HG03060 (cell line): ENCODE results near the gene ARFGAP2.

ENCODE experiments used
- ATAC-seq: cut with Tn5 transposase; IDR thresholded peaks from one replicate; pipeline ENCODE4 v1.9.1; 2021; ENCODE audit warnings: low read depth, moderate number of reproducible peaks; ENCODE audit not compliant: unreplicated experiment

The ARFGAP2 gene

DNA sequence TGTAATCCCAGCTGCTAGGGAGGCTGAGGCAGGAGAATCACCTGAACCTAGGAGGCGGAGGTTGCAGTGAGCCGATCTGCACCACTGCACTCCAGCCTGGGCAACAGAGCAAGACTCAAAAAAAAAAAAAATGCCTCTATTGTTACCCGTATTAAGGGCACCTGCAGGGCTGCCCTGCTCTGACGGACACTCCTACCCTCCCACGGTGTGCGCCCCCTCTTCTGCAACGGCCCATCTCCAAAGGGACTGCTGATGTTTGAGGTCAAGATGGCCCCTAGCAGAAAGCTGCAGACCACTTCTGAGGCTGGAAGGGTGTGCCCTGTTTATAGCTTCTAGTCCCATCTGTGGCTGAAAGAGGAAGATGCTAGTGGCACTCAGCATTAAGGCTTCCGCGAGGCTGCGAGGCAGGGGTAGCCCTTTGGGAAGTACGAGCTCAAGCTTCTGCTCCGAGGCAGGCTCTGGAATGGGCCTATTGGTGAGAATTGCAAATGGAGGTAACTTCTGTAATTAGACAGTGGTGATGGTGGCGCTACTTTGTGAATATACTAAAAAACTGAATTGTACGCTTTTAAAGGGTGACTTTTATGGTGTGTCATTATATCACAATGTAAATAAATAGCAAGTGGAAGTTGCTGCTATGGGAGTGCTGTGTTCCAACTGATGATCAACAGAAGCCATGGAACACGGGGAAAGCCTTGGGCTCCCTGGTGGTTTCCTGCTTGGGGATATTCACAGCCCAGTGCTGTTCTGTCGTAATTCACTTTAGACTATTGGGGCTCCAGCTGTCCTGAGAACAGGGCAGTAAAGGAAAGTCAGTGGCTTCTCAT lies 24.3 kb downstream of the ARFGAP2 start:
- no peak for ATAC-seq

- ATAC-seq = no peak
Measured at GRCh38 chr11:47149782-47150181, 26.9 kb downstream of the ARFGAP2 start.

- ATAC-seq = no peak
Measured at GRCh38 chr11:47148903-47149531, 27.7 kb downstream of the ARFGAP2 start.

DNA sequence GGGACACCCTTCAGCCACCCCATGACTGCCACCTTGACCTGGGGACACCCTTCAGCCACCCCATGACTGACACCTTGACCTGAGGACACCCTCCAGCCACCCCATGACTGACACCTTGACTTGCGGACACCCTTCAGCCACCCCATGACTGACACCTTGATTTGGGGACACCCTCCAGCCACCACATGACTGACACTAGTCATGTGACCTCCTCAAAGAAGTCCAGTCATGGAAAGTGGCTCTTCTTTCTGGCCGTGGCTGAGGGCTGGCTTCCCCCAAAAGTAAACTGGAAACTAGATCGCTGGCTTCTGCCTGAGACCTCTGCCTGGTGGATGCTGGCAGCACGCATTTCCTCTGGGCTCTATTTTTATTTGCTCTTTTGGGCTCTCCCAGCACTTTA lies 28.4 kb downstream of the ARFGAP2 start:
- ATAC-seq = no peak

GRCh38 chr11:47147681-47148080 lies 29.0 kb downstream of the ARFGAP2 start:
- no peak for ATAC-seq

DNA sequence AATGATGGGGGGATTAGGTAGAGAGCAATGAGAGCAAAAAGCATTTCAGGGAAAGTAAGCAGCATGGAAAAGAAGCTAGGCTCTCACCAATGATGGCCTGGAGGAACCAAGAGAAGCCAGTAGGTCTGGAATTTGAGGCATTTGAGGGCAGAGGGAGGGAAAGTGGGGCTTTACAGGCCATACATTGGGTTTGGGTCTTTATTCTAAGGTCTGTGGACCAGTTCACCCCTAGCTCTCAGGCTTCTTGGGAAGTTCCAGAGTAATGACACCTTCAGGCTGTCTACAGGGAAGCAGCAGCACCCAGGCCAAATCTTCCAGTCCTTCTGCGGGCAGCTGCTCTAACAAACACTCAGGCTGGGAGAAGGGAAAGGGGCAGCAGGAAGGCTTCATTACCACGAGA lies 29.4 kb downstream of the ARFGAP2 start:
- no peak for ATAC-seq

DNA sequence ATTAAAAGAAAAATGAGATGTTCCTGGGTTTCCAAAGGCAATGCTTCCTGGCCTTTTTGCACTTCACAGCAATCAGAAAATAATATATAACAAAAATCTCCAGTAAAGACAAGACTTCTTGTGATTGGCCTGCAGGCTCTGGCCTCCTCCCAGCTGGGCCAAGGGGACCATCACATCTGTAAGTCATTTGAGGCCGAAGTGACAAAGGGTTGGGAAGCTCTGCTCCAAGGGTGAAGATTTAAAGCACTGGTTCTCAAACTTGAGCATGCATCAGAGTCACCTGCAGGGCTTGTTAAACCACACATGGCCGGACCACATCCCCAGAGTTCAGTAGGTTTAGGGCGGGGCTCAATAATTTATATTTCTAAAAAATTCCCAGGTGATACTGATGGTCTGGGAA lies 32.1 kb downstream of the ARFGAP2 start:
- no peak for ATAC-seq

- no peak for ATAC-seq
Measured at GRCh38 chr11:47143322-47143721, 33.4 kb downstream of the ARFGAP2 start.

- no peak for ATAC-seq
Measured at GRCh38 chr11:47139878-47140277, 36.8 kb downstream of the ARFGAP2 start.

GRCh38 chr11:47137476-47137875 lies 39.2 kb downstream of the ARFGAP2 start:
- ATAC-seq = no peak

DNA sequence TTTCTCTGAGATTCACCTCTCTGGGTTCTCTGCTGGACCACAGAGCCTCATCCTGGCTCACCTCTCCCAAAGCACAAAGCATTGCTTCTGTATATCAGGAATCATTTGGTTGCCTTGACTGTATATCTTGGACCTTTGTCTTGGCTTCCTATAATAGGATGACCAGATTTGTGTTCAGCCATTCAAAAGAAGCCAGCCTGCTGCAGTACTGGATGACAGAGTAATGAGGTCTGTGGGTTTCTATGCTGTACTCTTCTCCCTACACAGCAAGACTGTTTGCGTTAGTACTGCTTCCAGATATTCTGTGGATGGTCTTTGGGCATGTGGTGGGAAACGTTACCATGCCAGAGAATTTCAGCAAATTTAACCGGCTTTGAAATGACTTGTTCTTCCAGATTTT lies 39.8 kb downstream of the ARFGAP2 start:
- ATAC-seq = no peak

DNA sequence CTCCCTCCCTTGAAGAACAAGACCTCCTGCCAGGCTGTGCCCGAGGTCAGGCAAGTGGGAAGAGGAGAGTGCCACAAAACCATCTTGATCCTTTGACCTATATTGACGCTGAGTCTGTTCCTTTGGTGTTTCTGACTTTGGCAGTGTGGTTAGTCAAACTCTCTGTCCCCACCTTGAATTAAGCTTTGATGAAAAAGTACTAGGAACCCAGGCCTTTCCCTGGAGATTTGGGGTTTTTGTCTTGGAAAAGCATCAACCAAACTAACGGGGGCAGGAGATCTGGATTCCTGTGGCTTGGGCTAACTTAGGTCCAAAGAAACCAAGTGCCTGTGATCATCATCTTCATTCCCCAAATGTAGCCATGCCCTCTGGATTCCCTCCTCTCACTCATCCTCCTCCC lies 40.4 kb downstream of the ARFGAP2 start:
- no peak for ATAC-seq

GRCh38 chr11:47132981-47133380 lies 43.7 kb downstream of the ARFGAP2 start:
- no peak for ATAC-seq

DNA sequence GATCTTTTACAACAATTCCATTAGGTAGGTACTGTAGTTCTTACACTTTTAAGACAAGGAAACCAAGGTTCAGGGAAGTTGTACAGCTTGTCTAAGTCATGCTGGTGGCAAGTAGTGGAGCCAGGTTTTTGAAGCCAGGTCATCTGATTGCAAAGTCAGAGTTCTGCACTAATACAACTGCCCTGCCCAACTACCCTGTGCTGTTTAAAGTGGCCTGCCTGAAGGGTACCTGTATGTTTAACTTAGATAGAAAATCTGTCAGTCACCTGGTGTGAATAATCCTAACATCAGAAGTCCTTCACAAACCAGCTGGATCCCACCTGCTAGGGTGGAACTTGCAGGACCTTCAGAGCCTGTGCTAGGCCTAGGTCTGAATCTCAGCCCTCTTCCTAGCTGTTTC lies 44.2 kb downstream of the ARFGAP2 start:
- no peak for ATAC-seq

GRCh38 chr11:47131136-47131535 lies 45.5 kb downstream of the ARFGAP2 start:
- ATAC-seq = no peak

- ATAC-seq = no peak
Measured at GRCh38 chr11:47130543-47130942, 46.1 kb downstream of the ARFGAP2 start.

DNA sequence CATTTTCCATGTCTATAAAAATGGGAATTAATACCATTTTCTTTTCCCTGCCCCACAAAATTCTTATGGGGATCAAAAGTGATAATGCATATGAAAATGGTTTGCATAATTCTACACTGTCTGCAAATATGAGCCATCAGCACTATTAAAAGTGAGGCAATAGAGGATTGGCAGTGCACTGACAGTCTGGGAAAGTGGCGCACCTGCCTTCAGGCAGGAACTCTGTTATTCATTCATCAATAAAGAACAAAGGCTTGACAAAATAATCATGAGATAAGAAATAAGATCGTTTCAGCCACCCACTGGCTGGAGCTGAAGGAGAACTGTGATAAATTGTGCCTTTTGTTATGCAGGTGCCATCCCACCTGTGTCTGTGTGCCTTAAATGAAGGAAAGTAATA lies 49.5 kb downstream of the ARFGAP2 start:
- ATAC-seq = no peak

DNA sequence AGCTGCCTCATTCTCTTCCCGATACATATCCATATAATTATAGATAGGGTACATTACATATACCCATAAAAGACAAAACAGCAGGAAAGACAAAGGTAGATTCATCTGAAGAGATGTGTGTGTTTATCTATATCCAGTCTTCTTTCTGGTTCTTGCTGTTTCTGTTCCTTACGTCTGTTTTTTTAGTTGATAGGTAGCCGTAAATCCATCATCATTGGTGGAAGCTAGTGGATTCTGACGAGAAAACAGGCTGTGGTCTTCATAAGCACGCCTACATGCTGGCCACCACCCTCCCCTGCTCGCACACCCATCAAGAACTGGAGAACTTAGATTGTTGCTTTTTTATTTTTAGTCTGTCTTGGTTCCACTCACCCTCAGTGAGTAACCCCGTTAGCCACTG lies 51.6 kb downstream of the ARFGAP2 start:
- no peak for ATAC-seq

- ATAC-seq = no peak
Measured at GRCh38 chr11:47124675-47125074, 52.0 kb downstream of the ARFGAP2 start.

GRCh38 chr11:47123094-47123493 lies 53.6 kb downstream of the ARFGAP2 start:
- no peak for ATAC-seq

DNA sequence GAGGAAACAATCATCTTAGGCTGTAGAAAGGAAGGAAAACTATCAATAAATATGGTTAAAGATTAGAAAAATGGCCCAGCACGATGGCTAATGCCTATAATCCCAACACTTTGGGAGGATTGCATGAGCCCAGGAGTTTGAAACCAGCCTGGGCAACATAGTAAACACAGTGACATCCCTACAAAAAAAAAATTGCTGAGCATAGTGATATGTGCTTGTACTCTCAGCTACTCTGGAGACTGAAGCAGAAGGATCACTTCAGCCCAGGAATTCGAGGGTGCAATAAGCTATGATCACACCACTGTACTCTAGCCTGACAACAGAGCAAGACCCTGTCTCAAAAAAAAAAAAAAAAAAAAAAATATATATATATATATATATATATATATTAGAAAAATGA lies 54.9 kb downstream of the ARFGAP2 start:
- ATAC-seq = no peak

DNA sequence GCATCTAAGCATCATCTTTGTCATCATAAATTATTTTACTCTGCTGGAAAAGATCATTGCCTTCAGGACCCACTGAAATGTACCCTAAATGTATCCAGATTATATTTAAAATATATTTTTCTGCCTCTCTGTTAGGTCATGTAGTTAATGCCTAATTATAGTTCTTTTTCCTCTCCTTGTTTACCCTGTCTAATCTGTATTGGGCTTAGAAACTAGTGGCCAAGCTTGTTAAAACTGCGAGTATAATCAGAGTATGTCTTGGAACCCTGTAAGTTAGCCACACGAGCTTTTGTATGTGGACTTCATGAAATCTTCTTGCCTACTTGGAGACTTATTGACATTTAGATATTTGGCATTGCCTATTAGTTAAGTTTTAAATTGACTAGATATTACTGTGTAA lies 55.6 kb downstream of the ARFGAP2 start:
- ATAC-seq = no peak
